ENCODE measurements around the gene STXBP6. TPM values are rescaled to one million over a fixed set of nuclear protein-coding genes. Genes with fewer than 3 reads are reported as not detected.

STXBP6 gene
- total and polyA plus RNA-seq, 2 donors (not counting 3 experiments of a cell fraction or from before 2014, with no cell fraction given): 0.06 TPM; not detected in 1

DNA sequence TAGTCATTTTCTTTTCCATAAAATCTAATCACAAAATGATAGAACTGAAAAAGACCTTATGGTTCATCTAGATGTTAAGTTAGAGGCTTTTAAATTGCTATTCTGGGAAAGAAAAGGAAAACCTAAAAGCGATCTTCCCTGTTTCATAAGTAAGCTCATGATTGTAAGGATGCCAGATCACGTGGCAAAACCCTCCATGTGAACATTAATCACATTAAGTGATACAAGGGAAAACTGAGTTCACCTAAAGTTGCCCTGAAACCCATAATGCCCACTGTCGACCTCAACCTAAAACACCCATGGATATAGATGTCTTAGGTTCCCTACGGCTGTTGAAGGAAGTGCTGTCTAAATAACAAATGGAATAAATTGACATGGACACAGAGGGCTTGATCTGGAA, 3.0 kb upstream of the STXBP6 start:
- H3K4me3 ChIP-seq (replicated peaks in 1 of 3; ENCODE audit: insufficient read depth in 1 of 3, low read depth in 1 of 3, low read length in 3 of 3): no peak overlapping the region
- no peak overlapping the region for H2AFZ ChIP-seq (ENCODE audit: low read depth, low read length)
- dilution Hi-C loops (cut with MboI; ENCODE audit: extremely low pct_ligation_motif_present, low sequenced_read_pairs) (no loop called here), intact Hi-C loops (cut with micrococcal nuclease) (loop anchor here (10.0 kb wide), 1 partner anchor 352 kb away; no protein-coding TSS in a partner anchor)
- TF ChIP-seq EZH2 (IDR thresholded peaks at IDR 0.05; ENCODE audit: borderline replicate concordance, low read depth, low read length, severe bottlenecking) (no peak), POLR2AphosphoS5 (IDR thresholded peaks at IDR 0.05; ENCODE audit: insufficient read depth, low read depth, low read length) (no peak), JUN (IDR thresholded peaks at IDR 0.05; ENCODE audit: borderline replicate concordance, insufficient read depth, insufficient read length, low read depth) (no peak), GATA2 (IDR thresholded peaks at IDR 0.05; ENCODE audit: insufficient read depth, insufficient read length, low read depth, low read length) (no peak), MYC (IDR thresholded peaks at IDR 0.05; ENCODE audit: low read depth, low read length) (no peak), POLR2A (IDR thresholded peaks at IDR 0.05; ENCODE audit: low read depth, low read length) (no peak), FOS (IDR thresholded peaks at IDR 0.05; ENCODE audit: borderline replicate concordance, insufficient read depth, low read length) (no peak)
- TF ChIP-seq, protein P1, sequence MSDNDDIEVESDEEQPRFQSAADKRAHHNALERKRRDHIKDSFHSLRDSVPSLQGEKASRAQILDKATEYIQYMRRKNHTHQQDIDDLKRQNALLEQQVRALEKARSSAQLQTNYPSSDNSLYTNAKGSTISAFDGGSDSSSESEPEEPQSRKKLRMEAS (IDR thresholded peaks at IDR 0.05; ENCODE audit: insufficient read depth, insufficient read length): no peak
- TF ChIP-seq, protein P2, sequence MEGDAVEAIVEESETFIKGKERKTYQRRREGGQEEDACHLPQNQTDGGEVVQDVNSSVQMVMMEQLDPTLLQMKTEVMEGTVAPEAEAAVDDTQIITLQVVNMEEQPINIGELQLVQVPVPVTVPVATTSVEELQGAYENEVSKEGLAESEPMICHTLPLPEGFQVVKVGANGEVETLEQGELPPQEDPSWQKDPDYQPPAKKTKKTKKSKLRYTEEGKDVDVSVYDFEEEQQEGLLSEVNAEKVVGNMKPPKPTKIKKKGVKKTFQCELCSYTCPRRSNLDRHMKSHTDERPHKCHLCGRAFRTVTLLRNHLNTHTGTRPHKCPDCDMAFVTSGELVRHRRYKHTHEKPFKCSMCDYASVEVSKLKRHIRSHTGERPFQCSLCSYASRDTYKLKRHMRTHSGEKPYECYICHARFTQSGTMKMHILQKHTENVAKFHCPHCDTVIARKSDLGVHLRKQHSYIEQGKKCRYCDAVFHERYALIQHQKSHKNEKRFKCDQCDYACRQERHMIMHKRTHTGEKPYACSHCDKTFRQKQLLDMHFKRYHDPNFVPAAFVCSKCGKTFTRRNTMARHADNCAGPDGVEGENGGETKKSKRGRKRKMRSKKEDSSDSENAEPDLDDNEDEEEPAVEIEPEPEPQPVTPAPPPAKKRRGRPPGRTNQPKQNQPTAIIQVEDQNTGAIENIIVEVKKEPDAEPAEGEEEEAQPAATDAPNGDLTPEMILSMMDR (IDR thresholded peaks at IDR 0.05; ENCODE audit: extremely low read depth in 1 of 2, insufficient read depth in 1 of 2, low read depth in 1 of 2, low read length in 2 of 2): no peak
- ChIA-PET CTCF (no interaction called here), POLR2A (no interaction called here)
- no peak overlapping the region for H3K9ac ChIP-seq (replicated peaks; ENCODE audit: extremely low read depth, insufficient read depth, low read length)
- no peak for FAIRE-seq
- no peaks in the 10 kb centered on the region for H4K20me1 ChIP-seq (replicated peaks; ENCODE audit: control insufficient read depth, extremely low read depth, insufficient read depth, low read length)
- peaks cover 34 to 50% of the 10 kb centered on the region in 2 experiments for H3K27me3 ChIP-seq (ENCODE audit: control insufficient read depth in 2 of 2, insufficient read depth in 2 of 2, low read length in 2 of 2)
- DNase-seq (ENCODE audit: low read depth, low spot score): no peak
- H3K9me1 ChIP-seq (replicated peaks; ENCODE audit: control insufficient read depth, extremely low read depth, insufficient read depth, low read length): no peaks in the 10 kb centered on the region
- H3K4me1 ChIP-seq (ENCODE audit: control insufficient read depth, extremely low read depth, insufficient read depth, low read length): no peaks in the 10 kb centered on the region
- no peak overlapping the region for H3K27ac ChIP-seq (ENCODE audit: insufficient read depth, low read depth, low read length)
- no peaks in the 10 kb centered on the region for H3K79me2 ChIP-seq (ENCODE audit: control insufficient read depth, insufficient read depth, low read length)
- H3K9me3 ChIP-seq (replicated peaks; ENCODE audit: control insufficient read depth, insufficient read depth, low read length): no peaks in the 10 kb centered on the region
- no TSS peak for BruUV-seq (replicated peaks)
- no peaks in the 10 kb centered on the region for H3K36me3 ChIP-seq (ENCODE audit: control insufficient read depth in 2 of 2, extremely low read depth in 1 of 2, insufficient read depth in 2 of 2, low read length in 2 of 2)
- H3K4me2 ChIP-seq (ENCODE audit: insufficient read depth, low read length): no peak overlapping the region

All from endothelial cell of umbilical vein (primary cell).